K562 (cell line): ENCODE data around the gene FOXI1. TPM values are rescaled to one million over a fixed set of nuclear protein-coding genes. Genes with fewer than 3 reads are reported as not detected.
A peak's percentile ranks its signal among the peaks of the same experiment; 100 is the strongest.
"Not testable (repeated sequence)": the region's sequence is repeated elsewhere in the genome, so short reads cannot be mapped to it uniquely, and the experiment has no call there.

Experiments
- ATAC-seq: fragments of 200-7000 bp; cut with Tn5 transposase; 3 replicates; pipeline ENCODE4 v1.9.1; 2020; ENCODE audit warnings: moderate library complexity
- BruUV-seq: library from RNA; stranded (reverse); fragments of 400-500 nt; replicated peaks from 2 replicates; lab custom pipeline; 2021; lab: Mats Ljungman, UMichigan
- CTCF ChIA-PET: fragments of 300-600 bp; formaldehyde crosslinking; extraction: SDS; loops from one replicate; lab custom pipeline; 2021; ENCODE audit warnings: low intra/inter-chr PET ratio; lab: Yijun Ruan, JAX
- POLR2A ChIA-PET: fragments of 300-600, 350-650 bp; sonication (Branson Sonifier 250); formaldehyde crosslinking; extraction: SDS; loops from one replicate; lab custom pipeline; 2021; ENCODE audit warnings: antibody characterized with exemption, inconsistent platforms; lab: Yijun Ruan, JAX
- DNase-seq, 4 experiments: peaks; one replicate each; pipeline versions ENCODE4 v3.0.0 to v3.0.0-alpha.2; 2011 to 2018; ENCODE audit warnings: low spot score in 3 of 4, mixed read lengths in 3 of 4; ENCODE audit errors: extremely low read depth in 1 of 4
- FAIRE-seq: peaks from 2 replicates; lab custom pipeline; 2011; peaks lifted over from hg19 to GRCh38; lab: Jason Lieb, UNC
- H2AFZ ChIP-seq: 2 replicates; pipeline ENCODE4 v1.6.0; 2011; ENCODE audit warnings: low read depth, low read length, control low read depth, inconsistent platforms
- H3K27ac ChIP-seq: fragments of 200-600 bp; 3 replicates; pipeline ENCODE4 v1.8.0; 2011; ENCODE audit warnings: low read depth, mild to moderate bottlenecking, control low read depth, inconsistent platforms, low read length, moderate library complexity, mixed read lengths; ENCODE audit errors: extremely low read depth
- H3K27me3 ChIP-seq, 2 experiments: fragments of 300-600 bp in 1 of 2; 2 replicates in 1 of 2; 3 replicates in 1 of 2; pipeline versions ENCODE4 v1.6.0 to v1.8.0; 2011; ENCODE audit warnings: inconsistent platforms in 2 of 2, low read length in 2 of 2, mild to moderate bottlenecking in 1 of 2, mixed read lengths in 1 of 2, moderate library complexity in 1 of 2; ENCODE audit not compliant: control insufficient read depth in 2 of 2, insufficient read depth in 2 of 2
- H3K36me3 ChIP-seq: fragments of 300-600 bp; 3 replicates; pipeline ENCODE4 v1.8.0; 2011; ENCODE audit warnings: mild to moderate bottlenecking, low read length, inconsistent platforms; ENCODE audit not compliant: control insufficient read depth, insufficient read depth
- H3K4me1 ChIP-seq, 2 experiments: fragments of 200-600 bp in 1 of 2; replicated peaks in 1 of 2; 2 replicates in 1 of 2; 3 replicates in 1 of 2; pipeline versions ENCODE4 v1.5.1 to v1.8.0; 2011; ENCODE audit warnings: inconsistent platforms in 2 of 2, low read length in 2 of 2, mild to moderate bottlenecking in 1 of 2, mixed read lengths in 1 of 2, moderate library complexity in 1 of 2; ENCODE audit not compliant: control insufficient read depth in 2 of 2, insufficient read depth in 2 of 2
- H3K4me2 ChIP-seq: 2 replicates; pipeline ENCODE4 v1.6.1; 2011; ENCODE audit warnings: low read length, control low read depth, inconsistent platforms, mixed read lengths; ENCODE audit not compliant: insufficient read depth
- H3K4me3 ChIP-seq: fragments of 200-600 bp; sonication (generic), shearing (Covaris generic); 2 replicates; pipeline ENCODE4 v1.5.1; 2016; ENCODE audit warnings: control low read depth, inconsistent platforms
- H3K79me2 ChIP-seq: fragments of 200-600 bp; 3 replicates; pipeline ENCODE4 v1.8.0; 2011; ENCODE audit warnings: low read length, inconsistent platforms; ENCODE audit not compliant: control insufficient read depth, insufficient read depth
- H3K9ac ChIP-seq, 2 experiments: 2 replicates each; pipeline versions ENCODE4 v1.6.0 to v1.6.1; 2011; ENCODE audit warnings: low read depth in 2 of 2, low read length in 2 of 2, control low read depth in 1 of 2, inconsistent platforms in 1 of 2, mild to moderate bottlenecking in 1 of 2, mixed read lengths in 1 of 2; ENCODE audit not compliant: insufficient read depth in 1 of 2
- H3K9me1 ChIP-seq: one replicate; pipeline ENCODE4 v1.6.0; 2011; ENCODE audit warnings: inconsistent platforms, mild to moderate bottlenecking, low read length, moderate library complexity; ENCODE audit not compliant: control insufficient read depth, insufficient read depth
- H3K9me3 ChIP-seq: replicated peaks from 2 replicates; pipeline ENCODE4 v1.5.1; 2011; ENCODE audit warnings: low read depth, low read length, inconsistent platforms; ENCODE audit not compliant: control insufficient read depth, insufficient read depth
- H4K20me1 ChIP-seq: replicated peaks from 2 replicates; pipeline ENCODE4 v1.6.1; 2011; ENCODE audit warnings: low read length, inconsistent platforms, mixed read lengths; ENCODE audit not compliant: control insufficient read depth, insufficient read depth
- ATF7 ChIP-seq: fragments of 450-650 bp; IDR thresholded peaks from 2 replicates; pipeline ENCODE4 v1.7.1; 2014; ENCODE audit warnings: mild to moderate bottlenecking, moderate library complexity
- CBFA2T3 ChIP-seq: fragments of 450-650 bp; IDR thresholded peaks from 2 replicates; pipeline ENCODE4 v1.6.1; 2017
- CREM ChIP-seq: IDR thresholded peaks from 2 replicates; pipeline ENCODE4 v1.6.1; 2014; ENCODE audit warnings: antibody characterized with exemption, low read depth
- CXXC5 ChIP-seq: fragments of 250-450 bp; sonication (Bioruptor Pico); IDR thresholded peaks from 2 replicates; pipeline ENCODE4 v1.8.0; 2022; ENCODE audit warnings: inconsistent platforms, mild to moderate bottlenecking, moderate library complexity
- KLF16 ChIP-seq: IDR thresholded peaks from 2 replicates; pipeline ENCODE4 v1.6.1; 2016; ENCODE audit warnings: antibody characterized with exemption
- NFE2 ChIP-seq: IDR thresholded peaks from 2 replicates; pipeline ENCODE4 v1.6.1; 2014; ENCODE audit warnings: antibody characterized with exemption, low read depth
- NRF1 ChIP-seq, 2 experiments: fragments of 450-650 bp; IDR thresholded peaks in 1 of 2; conservative IDR thresholded peaks in 1 of 2; 2 replicates each; pipeline ENCODE4 v1.6.1; 2014; ENCODE audit warnings: mild to moderate bottlenecking in 2 of 2
- PURB ChIP-seq: sonication (generic); formaldehyde crosslinking; IDR thresholded peaks from 2 replicates; pipeline ENCODE4 v1.9.0; 2021; ENCODE audit warnings: low read depth, mild to moderate bottlenecking, missing genetic modification reagents
- RBM14 ChIP-seq: fragments of 200-400 bp; formaldehyde crosslinking; IDR thresholded peaks from 2 replicates; pipeline ENCODE4 v1.6.1; 2018; ENCODE audit warnings: low read depth, mild to moderate bottlenecking, low read length, moderate library complexity, borderline replicate concordance; ENCODE audit not compliant: insufficient read depth
- SMAD2 ChIP-seq: fragments of 150-350 bp; IDR thresholded peaks from 2 replicates; pipeline ENCODE4 v1.6.1; 2014; ENCODE audit warnings: low read depth, mild to moderate bottlenecking, low read length
- SP1 ChIP-seq: sonication (generic); formaldehyde crosslinking; IDR thresholded peaks from 2 replicates; pipeline ENCODE4 v1.8.1; 2022; ENCODE audit warnings: mild to moderate bottlenecking, missing genetic modification reagents
- TCF3 ChIP-seq: sonication (generic); formaldehyde crosslinking; IDR thresholded peaks from 2 replicates; pipeline ENCODE4 v1.4.0; 2020; ENCODE audit warnings: mild to moderate bottlenecking, missing genetic modification reagents
- TEAD4 ChIP-seq, 2 experiments: sonication (generic) in 1 of 2; formaldehyde crosslinking in 1 of 2; IDR thresholded peaks; 2 replicates each; pipeline versions ENCODE4 v1.6.1 to v1.8.0; 2012 to 2022; ENCODE audit warnings: borderline replicate concordance in 1 of 2, inconsistent platforms in 1 of 2, low read length in 1 of 2, mild to moderate bottlenecking in 1 of 2, missing genetic modification reagents in 1 of 2
- ZNF354B ChIP-seq: fragments of 250-450 bp; sonication (Bioruptor Pico); IDR thresholded peaks from 2 replicates; pipeline ENCODE4 v1.4.0; 2020
- WGBS: fragments of 100-300 bp; shearing (Covaris generic); methylation state at CpG from one replicate; pipeline ENCODE4 v1.1.6; 2016; ENCODE audit warnings: low coverage, mixed read lengths; ENCODE audit not compliant: insufficient coverage; ENCODE audit errors: missing lambda C conversion rate; 5-methylcytosine and 5-hydroxymethylcytosine counted together
- in situ Hi-C: fragments of 300-500 bp; cut with MboI; formaldehyde crosslinking; loops from 4 replicates; pipeline ENCODE4 v1.15.0; 2018; ENCODE audit warnings: inconsistent platforms, mixed read lengths
- intact Hi-C: fragments of 100-400 bp; cut with micrococcal nuclease; formaldehyde crosslinking; loops from 2 replicates; pipeline ENCODE4 v1.14.2; 2022
- polyA plus RNA-seq, 8 experiments: library from polyadenylated mRNA; depleted of rRNA in 4 of 8; stranded (reverse) in 5 of 8; unstranded in 3 of 8; fragments of >200 nt; fragmentation: Nextera tagmentation in 2 of 8; fragmentation: Illumina TruSeq in 1 of 8; extraction: Ambion mirVana in 2 of 8; extraction: Trizol in 1 of 8; gene quantifications; 2 replicates each; pipeline versions ENCODE4 v1.2.1 to v1.2.3, GENCODE V29; 2011 to 2014; ENCODE audit warnings: inconsistent platforms in 1 of 8, missing spikeins in 1 of 8
- total RNA-seq, 7 experiments: library from RNA; depleted of rRNA in 6 of 7; stranded (reverse); fragments of >200 nt in 6 of 7; fragmentation: Illumina TruSeq in 2 of 7; extraction: Trizol in 2 of 7; gene quantifications; 2 replicates each; pipeline versions ENCODE4 v1.2.1 to v1.2.3, GENCODE V29; 2011 to 2021; ENCODE audit warnings: low replicate concordance in 1 of 7
- TF ChIP-seq, protein P1 (sequence below): sonication (generic); formaldehyde crosslinking; IDR thresholded peaks from 2 replicates; pipeline ENCODE4 v1.8.0; 2022; ENCODE audit warnings: missing genetic modification reagents, mild to moderate bottlenecking, moderate library complexity, borderline replicate concordance
- TF ChIP-seq, protein P2 (sequence below), 2 experiments: fragments of 200-800 bp in 1 of 2; sonication (Bioruptor generic) in 1 of 2; sonication (generic) in 1 of 2; formaldehyde crosslinking in 1 of 2; IDR thresholded peaks in 1 of 2; conservative IDR thresholded peaks in 1 of 2; 2 replicates each; pipeline versions ENCODE4 v1.5.0 to v1.6.1; 2016 to 2020; ENCODE audit warnings: missing compliant biosample characterization in 1 of 2, missing genetic modification characterization in 1 of 2, missing genetic modification reagents in 1 of 2
- TF ChIP-seq, protein P3 (sequence below): fragments of 200-800 bp; sonication (Bioruptor generic); IDR thresholded peaks from 2 replicates; pipeline ENCODE4 v1.6.1; 2017; ENCODE audit warnings: missing genetic modification characterization, missing compliant biosample characterization

The FOXI1 gene
- total and polyA plus RNA-seq, 9 of the 15 experiments (the other 6 are each of a cell fraction or from before 2014, with no cell fraction given) = not detected

DNA sequence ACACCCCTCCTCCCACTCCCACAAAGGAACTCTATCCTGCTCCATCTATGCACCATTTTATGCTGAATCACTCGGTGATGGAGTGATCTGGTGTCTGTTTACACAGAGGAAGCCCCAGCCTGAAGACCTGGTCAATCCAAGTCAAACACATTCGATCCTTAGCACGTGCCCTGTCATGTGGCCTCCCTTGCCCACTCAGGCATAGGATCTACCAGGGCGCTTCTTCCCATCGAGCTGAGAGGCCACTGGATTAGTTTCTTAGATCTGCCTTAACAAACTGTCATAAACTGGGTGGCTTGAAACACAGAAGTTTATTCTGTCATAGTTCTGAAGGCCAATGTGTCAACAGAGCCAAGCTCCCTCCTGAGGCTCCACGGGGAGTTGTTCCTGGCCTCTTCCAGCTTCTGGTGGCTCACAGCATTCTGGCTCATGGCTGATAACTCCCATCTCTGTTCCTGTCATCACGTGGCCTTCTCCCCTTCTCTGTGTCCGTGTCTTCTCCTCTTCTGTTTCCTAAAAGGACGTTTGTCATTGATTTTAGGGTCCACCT, 34.2 kb downstream of the FOXI1 start (continued):
- TF ChIP-seq RBM14 = no peak
- TF ChIP-seq ZNF354B = no peak
- TF ChIP-seq ATF7 = 0 out of 2 replicates have a peak, but pooled peaks have one; percentile 20
- 0 out of 2 replicates have a peak, but pooled peaks have one; percentile 13 for TF ChIP-seq CXXC5
- TF ChIP-seq SMAD2 = no peak
- TF ChIP-seq SP1 (CRISPR knock-in tag) = no peak
- TF ChIP-seq PURB (CRISPR knock-in tag) = no peak

DNA sequence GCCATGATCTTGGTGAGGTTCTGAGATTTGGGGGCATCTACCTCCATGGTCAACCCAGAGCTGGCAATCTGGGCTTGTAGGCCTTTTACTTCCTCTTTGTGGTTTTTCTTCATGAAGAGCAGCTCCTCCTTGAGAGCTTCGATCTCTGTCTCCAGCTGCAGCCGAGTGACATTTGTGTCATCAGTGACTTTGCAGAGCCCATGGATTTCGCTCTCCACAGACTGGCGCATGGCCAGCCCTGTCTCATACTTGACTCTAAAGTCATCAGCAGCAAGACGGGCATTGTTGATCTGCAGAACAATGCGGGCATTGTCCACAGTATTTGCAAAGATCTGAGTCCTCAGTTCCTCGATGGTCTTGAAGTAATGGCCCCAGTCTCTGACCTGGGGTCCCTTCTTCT, 35.5 kb downstream of the FOXI1 start:
- H3K4me3 ChIP-seq; H3K27ac ChIP-seq; intact Hi-C loops; ATAC-seq; in situ Hi-C loops; H3K4me2 ChIP-seq; H2AFZ ChIP-seq; H3K36me3 ChIP-seq; H3K9me3 ChIP-seq; CTCF ChIA-PET; H4K20me1 ChIP-seq; BruUV-seq; H3K9ac ChIP-seq; H3K79me2 ChIP-seq; H3K9me1 ChIP-seq; TF ChIP-seq TEAD4 (CRISPR knock-in tag; IDR thresholded peaks at IDR 0.05; ENCODE audit: borderline replicate concordance): not testable (repeated sequence)
- POLR2A ChIA-PET = interaction anchor here (0.6 to 2.1 kb wide), 3 partner anchors 10 to 71 kb away, joined by 4 to 7 read pairs (median 4); no protein-coding TSS in a partner anchor
- FAIRE-seq (peak; percentile 32), DNase-seq (peak in 1 of 4 experiments; percentile 36)
- WGBS = 5% methylated on average over 7 of the region's 7 CpGs
- TF ChIP-seq CBFA2T3 (peak; percentile 15; the same call in 1 of the 2 replicates), NRF1 (conservative IDR thresholded peaks at IDR 0.05 in 1 of 2, IDR thresholded peaks at IDR 0.05 in 1 of 2) (peak in 1 of 2 experiments; percentile 36; a peak in 2 of 4 replicates), CREM (0 out of 2 replicates have a peak, but pooled peaks have one; percentile 27), TCF3 (CRISPR knock-in tag) (peak; percentile 44), KLF16 (0 out of 2 replicates have a peak, but pooled peaks have one; percentile 14), TEAD4 (IDR thresholded peaks at IDR 0.05; ENCODE audit: low read length) (peak; percentile 43; the same call in 1 of the 2 replicates), NFE2 (peak; percentile 38; the same call in 1 of the 2 replicates)
- TF ChIP-seq, protein P1, sequence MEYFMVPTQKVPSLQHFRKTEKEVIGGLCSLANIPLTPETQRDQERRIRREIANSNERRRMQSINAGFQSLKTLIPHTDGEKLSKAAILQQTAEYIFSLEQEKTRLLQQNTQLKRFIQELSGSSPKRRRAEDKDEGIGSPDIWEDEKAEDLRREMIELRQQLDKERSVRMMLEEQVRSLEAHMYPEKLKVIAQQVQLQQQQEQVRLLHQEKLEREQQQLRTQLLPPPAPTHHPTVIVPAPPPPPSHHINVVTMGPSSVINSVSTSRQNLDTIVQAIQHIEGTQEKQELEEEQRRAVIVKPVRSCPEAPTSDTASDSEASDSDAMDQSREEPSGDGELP (CRISPR knock-in tag) = peak; percentile 58; the same call in 1 of the 2 replicates
- TF ChIP-seq, protein P2, sequence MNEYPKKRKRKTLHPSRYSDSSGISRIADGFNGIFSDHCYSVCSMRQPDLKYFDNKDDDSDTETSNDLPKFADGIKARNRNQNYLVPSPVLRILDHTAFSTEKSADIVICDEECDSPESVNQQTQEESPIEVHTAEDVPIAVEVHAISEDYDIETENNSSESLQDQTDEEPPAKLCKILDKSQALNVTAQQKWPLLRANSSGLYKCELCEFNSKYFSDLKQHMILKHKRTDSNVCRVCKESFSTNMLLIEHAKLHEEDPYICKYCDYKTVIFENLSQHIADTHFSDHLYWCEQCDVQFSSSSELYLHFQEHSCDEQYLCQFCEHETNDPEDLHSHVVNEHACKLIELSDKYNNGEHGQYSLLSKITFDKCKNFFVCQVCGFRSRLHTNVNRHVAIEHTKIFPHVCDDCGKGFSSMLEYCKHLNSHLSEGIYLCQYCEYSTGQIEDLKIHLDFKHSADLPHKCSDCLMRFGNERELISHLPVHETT (CRISPR knock-in tag; conservative IDR thresholded peaks at IDR 0.05 in 1 of 2, IDR thresholded peaks at IDR 0.05 in 1 of 2) = 0 out of 4 replicates have a peak, but pooled peaks of 1 of the 2 experiments have one; percentile 39
- TF ChIP-seq, protein P3, sequence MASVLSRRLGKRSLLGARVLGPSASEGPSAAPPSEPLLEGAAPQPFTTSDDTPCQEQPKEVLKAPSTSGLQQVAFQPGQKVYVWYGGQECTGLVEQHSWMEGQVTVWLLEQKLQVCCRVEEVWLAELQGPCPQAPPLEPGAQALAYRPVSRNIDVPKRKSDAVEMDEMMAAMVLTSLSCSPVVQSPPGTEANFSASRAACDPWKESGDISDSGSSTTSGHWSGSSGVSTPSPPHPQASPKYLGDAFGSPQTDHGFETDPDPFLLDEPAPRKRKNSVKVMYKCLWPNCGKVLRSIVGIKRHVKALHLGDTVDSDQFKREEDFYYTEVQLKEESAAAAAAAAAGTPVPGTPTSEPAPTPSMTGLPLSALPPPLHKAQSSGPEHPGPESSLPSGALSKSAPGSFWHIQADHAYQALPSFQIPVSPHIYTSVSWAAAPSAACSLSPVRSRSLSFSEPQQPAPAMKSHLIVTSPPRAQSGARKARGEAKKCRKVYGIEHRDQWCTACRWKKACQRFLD (CRISPR knock-in tag) = 0 out of 2 replicates have a peak, but pooled peaks have one; percentile 48
- H3K27me3 ChIP-seq = peaks cover 4 to 25% of the 10 kb centered on the region in 2 experiments; a peak in 4 of 5 replicates
- H3K4me1 ChIP-seq = peaks cover 8 to 14% of the 10 kb centered on the region in 2 experiments
